ENCODE data around the gene BCHE. TPM values are rescaled to one million over a fixed set of nuclear protein-coding genes. Genes with fewer than 3 reads are reported as not detected.

The BCHE gene
- polyA plus RNA-seq, 2 of the 4 experiments (the other 2 are of a cell fraction) = 2.8 to 5.5 TPM

GRCh38 chr3:165852711-165853110 is 15.5 kb upstream of the BCHE start:
- no peak overlapping the region for H3K4me2 ChIP-seq
- ATAC-seq = no peak
- POLR2A ChIA-PET = no interaction called here
- TF ChIP-seq POLR2AphosphoS2 (conservative IDR thresholded peaks at IDR 0.05; ENCODE audit: low read length) = no peak
- no peak for TF ChIP-seq CHD2 (IDR thresholded peaks at IDR 0.05; ENCODE audit: low read length, partially characterized antibody)
- TF ChIP-seq NR3C1 (IDR thresholded peaks at IDR 0.05) = no peak
- TF ChIP-seq PHF8 (IDR thresholded peaks at IDR 0.05; ENCODE audit: borderline replicate concordance, low read depth) = no peak
- TF ChIP-seq RFX5 (IDR thresholded peaks at IDR 0.05) = no peak
- no peak for TF ChIP-seq ZFP36 (IDR thresholded peaks at IDR 0.05; ENCODE audit: borderline replicate concordance, partially characterized antibody)
- TF ChIP-seq ESRRA (IDR thresholded peaks at IDR 0.05; ENCODE audit: borderline replicate concordance, low read length) = no peak
- no peak for TF ChIP-seq POLR2A (IDR thresholded peaks at IDR 0.05; ENCODE audit: low read length)
- TF ChIP-seq HMGXB4 (CRISPR knock-in tag; IDR thresholded peaks at IDR 0.05; ENCODE audit: borderline replicate concordance) = no peak
- no peak for TF ChIP-seq ZNF302 (CRISPR knock-in tag; IDR thresholded peaks at IDR 0.05)
- TF ChIP-seq ELK1 (IDR thresholded peaks at IDR 0.05; ENCODE audit: low read depth, low read length) = no peak
- no peak for TF ChIP-seq MAFK (IDR thresholded peaks at IDR 0.05; ENCODE audit: partially characterized antibody)
- TF ChIP-seq CTCF (IDR thresholded peaks at IDR 0.05) = no peak
- no peak for TF ChIP-seq CEBPB (IDR thresholded peaks at IDR 0.05)
- TF ChIP-seq NFE2L2 (conservative IDR thresholded peaks at IDR 0.05; ENCODE audit: low read length) = no peak
- no peak for TF ChIP-seq EHMT2 (IDR thresholded peaks at IDR 0.05; ENCODE audit: low read depth)
- no peak for TF ChIP-seq FOSB (CRISPR knock-in tag; IDR thresholded peaks at IDR 0.05)
- no peak for TF ChIP-seq SREBF2 (IDR thresholded peaks at IDR 0.05)
- no peak for TF ChIP-seq CBX8 (IDR thresholded peaks at IDR 0.05)
- no peak for DNase-seq (ENCODE audit: low read depth in 1 of 2, low spot score in 1 of 2)
- no peak overlapping the region for H3K27ac ChIP-seq
- FAIRE-seq = no peak
- H3K4me1 ChIP-seq = no peaks in the 10 kb centered on the region
- CTCF ChIA-PET = no interaction called here
- H3K9me3 ChIP-seq = no peaks in the 10 kb centered on the region
- H3K4me3 ChIP-seq = no peak overlapping the region

- Histone ChIP-seq H3K9me3 (no peaks in the 10 kb centered on the region), H3K4me2 (no peak overlapping the region), H3K4me3 (no peak overlapping the region), H3K4me1 (no peaks in the 10 kb centered on the region), H3K27ac (no peak overlapping the region)
- TF ChIP-seq BCL3 (IDR thresholded peaks at IDR 0.05) (no peak), CBX2 (IDR thresholded peaks at IDR 0.05; ENCODE audit: borderline replicate concordance, low read depth) (no peak), CHD2 (IDR thresholded peaks at IDR 0.05; ENCODE audit: low read length, partially characterized antibody) (no peak), HOXB13 (CRISPR knock-in tag; IDR thresholded peaks at IDR 0.05; ENCODE audit: low read depth) (no peak), EHF (CRISPR knock-in tag; IDR thresholded peaks at IDR 0.05) (no peak), ZSCAN20 (CRISPR knock-in tag; IDR thresholded peaks at IDR 0.05) (no peak), PBX3 (IDR thresholded peaks at IDR 0.05) (no peak)
- no peak for ATAC-seq
- ChIA-PET POLR2A (no interaction called here), CTCF (no interaction called here)
- 27% methylated on average over 2 of the region's 2 CpGs for WGBS (ENCODE audit: missing lambda C conversion rate)
- no peak for FAIRE-seq
- no peak for DNase-seq (ENCODE audit: low read depth in 1 of 2, low spot score in 1 of 2)
Measured at GRCh38 chr3:165852191-165852590, 15.0 kb upstream of the BCHE start.
